ENCODE measurements around the gene RACK1.
"Not testable (repeated sequence)": the region's sequence is repeated elsewhere in the genome, so short reads cannot be mapped to it uniquely, and the experiment has no call there.

RACK1 gene

DNA sequence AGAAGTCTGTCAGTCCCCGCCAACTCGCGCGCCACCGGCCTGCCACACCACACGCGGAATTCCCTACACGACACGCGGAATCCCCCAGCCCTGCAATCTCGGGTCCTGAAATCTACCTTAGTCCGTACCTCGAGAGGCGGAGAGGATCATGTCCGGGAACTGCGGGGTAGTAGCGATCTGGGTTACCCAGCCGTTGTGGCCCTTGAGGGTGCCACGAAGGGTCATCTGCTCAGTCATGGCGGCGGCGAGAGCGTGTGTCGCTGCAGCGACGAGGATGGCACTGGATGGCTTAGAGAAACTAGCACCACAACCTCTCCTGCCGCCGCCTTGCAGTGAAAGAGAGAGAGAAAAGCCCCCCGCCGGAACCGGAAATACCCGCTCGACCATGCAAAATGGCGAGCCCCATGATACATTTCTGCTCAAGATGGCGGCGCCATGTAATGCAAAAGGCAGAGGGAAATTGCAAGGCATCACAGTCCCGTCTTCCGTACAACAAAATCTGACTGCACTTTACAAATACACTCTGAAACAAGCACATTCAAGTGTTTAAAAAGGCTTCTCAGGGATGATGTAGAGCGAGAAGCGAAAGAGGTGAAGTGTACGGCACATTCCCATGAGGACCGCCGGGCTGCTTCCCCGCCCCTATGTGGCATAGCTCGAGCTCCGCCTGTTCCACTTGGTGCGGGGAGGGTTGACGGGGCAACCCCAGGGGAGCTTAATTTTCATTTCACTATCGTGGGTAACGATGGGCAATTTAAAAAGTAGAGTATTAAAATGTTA, at the start of gene RACK1:
RACK1 (minus strand) TSS at position 343 of the 780 bp plus-strand sequence; CDS start at position 237, 106 bp downstream.
- DNase-seq (ENCODE audit: low spot score) = peak; percentile 94

DNA sequence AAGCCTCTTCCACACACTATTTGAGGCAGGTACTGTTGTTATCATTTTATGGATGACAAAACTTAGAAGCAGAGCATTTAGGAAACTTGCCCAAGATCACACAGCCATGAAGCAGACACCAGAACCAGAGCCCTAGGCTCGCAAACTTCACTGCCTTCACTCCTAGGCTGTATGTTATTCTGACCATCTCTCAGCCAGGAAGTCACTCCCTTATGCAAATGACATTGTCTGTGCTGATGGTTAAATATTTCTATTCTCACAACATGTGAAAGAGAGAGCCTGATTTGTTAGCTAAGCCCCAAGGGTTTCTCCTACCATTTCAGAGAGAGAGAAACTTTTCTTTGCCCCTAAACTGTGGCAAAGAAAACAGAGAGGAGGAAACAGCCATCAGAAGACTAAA, 43.6 kb upstream of the RACK1 start:
- not testable (repeated sequence) for DNase-seq (ENCODE audit: low spot score)

DNA sequence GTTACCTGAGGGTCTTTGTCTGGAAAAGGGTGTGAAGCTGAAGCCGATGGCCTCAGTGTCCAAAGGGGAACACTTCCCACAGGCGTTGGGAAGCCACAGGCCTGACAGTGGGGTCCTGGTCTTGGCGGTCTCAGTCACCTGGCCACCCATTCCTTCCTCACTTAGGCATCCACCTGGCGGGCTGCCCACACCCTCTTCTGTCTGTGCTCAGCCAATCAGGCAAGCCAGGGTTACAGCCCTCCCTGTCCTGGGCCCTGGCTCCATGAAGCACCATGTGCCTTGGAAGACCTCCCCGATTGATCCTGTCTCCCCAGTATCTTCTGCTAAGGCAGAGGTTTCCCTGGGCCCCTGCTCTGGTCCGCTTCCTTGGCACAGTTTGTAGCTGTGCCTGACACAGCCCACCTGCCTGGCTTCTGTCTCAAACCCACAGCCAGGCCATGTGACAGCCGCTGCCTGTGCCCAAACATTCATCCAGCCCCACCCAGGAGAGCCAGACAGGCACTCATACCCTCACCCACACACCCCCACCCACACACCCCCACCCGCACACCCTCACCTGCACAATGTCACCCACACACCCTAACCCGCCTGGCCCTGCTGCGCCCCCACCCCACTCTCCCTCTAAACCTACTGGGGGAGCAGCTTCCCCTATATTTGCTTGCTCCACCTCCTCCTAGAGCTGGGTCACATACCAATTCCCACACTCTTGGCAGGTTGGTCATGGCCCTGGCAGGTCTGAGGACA, 42.4 kb upstream of the RACK1 start:
- not testable (repeated sequence) for DNase-seq (ENCODE audit: low spot score)

DNA sequence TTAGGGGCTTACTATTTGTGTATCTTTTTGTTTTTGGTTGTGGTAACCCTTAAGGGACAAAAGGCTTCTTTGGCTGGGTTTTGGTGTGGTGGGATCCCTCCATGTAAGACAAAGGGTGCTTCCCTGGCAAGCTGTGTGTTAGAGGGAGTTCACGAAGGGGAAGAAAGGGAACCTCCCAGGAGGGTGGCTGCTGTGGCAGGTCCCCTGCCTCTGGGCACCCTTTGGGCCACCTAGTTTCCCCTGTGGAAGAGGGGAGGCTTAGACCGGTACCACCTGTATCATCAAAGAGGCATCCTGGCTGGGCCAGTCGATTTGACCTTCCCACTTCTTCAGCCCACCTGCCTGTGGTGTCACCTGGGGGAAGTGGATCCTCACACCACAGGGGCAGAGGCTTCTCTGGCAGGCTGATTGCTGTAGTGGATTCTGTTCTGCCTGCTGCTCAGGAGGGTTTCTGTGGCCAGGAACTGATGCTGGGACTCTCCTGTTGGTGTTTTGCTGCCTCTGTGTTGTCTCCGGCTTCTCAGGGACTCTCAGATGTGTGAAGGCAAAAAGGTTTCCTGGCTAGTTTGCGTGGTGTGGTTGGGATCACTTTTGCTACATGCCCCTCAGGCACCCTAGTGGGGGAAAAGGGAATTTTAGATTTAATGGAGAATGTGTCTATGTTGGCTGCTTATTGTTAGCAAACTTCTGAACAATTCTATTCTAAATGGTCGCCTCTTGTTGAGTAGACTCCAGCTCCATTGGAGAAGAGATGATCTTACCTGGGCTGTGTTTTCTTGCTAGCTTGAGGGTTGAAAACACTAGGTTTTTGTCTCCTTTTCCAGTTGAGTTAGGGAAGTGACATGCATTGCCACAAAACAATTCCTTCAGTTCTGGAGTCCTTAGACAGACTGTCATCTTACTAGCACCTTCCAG, 40.4 kb upstream of the RACK1 start:
- DNase-seq (ENCODE audit: low spot score) = not testable (repeated sequence)

DNA sequence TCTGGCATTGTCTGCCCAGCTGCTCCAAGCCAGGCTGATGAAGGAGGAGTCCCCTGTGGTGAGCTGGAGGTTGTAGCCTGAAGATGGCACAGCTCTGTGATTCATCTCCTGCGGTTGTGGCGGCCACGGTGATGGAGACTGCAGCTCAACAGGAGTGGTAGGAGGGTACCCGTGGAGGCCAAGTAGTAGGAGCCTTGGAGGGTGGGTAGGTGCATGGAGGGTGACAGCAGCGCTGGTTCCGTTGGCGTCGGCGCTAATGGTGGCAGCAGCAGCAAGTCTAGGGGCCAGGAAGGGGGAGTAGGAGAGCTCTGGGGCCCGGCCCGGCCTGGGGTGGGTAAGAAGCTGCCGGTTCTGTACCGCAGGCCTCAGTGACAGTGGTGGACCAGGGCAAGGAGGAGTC, 39.6 kb upstream of the RACK1 start:
- DNase-seq (ENCODE audit: low spot score) = no peak

DNA sequence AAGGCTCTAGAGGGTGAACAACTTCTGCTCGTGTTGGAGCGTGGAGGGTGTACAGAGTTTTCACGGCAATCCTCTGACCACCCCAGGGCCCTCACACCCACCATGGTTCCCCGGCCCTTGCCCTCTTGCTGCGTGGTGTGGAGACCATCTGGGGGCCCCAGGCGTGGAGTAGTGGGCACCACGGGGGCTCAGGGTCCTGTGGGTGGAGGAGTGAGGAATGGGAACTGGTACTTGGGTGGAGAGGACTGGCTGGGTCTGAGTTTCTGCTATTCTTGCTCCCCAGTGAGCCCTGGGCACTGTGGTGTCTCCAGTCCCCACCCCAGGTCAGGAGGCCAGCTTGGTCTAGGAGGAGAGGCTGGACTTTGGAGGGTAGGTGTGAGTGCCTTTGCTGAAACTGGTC, 39.2 kb upstream of the RACK1 start:
- no peak for DNase-seq (ENCODE audit: low spot score)

DNA sequence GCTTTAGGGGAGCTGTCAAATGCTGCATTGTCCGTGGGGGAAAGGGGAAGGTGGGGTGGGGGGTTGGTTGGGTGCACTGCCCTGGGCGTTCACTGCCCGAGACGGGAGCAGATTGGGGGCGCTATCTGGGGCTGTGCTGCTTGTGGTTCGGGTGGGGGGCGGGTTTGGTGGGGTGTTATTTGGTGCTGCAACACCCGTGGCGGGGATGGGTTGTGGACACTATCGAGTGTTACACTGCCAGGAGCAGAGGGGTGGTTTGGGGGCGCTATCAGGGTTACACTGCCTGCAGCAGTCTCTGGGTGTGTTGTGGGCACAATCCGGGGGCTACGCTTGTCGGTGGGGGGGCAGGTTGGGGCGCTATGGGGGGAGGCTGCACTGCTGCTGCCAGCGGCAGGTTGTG, 38.7 kb upstream of the RACK1 start:
- DNase-seq (ENCODE audit: low spot score) = not testable (repeated sequence)

DNA sequence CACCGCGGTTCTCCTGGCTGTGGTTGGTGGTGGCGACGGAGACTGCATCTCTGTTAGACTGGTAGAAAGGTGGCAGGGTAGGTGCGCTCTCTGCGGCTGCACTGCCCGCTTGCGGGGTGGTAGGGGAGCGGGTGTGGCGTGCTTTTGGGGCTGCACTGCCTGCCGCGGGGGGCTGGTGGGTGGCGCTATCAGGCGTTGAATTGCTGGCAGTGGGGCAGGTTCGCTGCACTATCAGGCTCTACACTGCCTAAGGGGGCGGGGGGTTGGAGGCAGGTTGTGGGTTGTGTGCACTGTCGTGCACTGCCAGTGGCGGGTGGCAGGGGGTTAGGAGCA, 38.2 kb upstream of the RACK1 start:
- DNase-seq (ENCODE audit: low spot score) = no peak

DNA sequence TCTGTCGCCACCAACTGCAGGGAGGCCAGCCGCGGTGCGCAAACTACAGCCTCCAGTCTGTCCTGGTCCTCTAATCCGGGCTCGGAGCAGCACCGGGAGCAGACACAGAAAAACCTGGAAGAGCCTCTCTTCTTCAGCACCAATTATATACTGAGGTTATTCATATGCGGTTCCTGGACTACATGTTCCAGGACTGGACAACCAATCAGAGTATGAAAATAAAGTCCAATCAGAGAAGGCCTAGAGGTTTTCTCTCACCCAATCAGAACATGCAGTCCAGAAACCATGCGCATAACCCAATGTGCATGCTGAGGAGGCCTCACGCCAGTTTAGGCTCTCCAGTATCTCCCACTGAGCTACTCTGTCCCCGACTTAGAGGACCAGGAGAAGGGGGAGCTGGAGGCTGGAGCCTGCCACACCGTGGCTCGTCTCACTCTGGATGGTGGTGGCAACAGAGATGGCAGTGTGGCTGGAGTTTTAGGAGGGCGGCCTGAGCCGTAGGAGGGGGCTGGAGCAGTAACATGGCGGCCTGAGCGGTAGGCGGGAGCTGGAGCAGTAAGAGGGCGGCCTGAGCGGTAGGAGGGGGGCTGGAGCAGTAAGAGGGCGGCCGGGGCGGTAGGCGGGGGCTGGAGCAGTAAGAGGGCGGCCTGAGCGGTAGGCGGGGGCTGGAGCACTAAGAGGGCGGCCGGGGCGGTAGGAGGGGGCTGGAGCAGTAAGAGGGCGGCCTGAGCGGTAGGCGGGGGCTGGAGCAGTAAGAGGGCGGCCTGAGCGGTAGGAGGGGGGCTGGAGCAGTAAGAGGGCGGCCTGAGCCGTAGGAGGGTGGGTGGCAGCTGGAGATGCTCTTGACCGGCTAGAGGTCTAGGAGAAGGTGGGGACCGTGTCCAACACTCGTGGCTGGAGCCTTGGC, 37.6 kb upstream of the RACK1 start:
- no peak for DNase-seq (ENCODE audit: low spot score)

DNA sequence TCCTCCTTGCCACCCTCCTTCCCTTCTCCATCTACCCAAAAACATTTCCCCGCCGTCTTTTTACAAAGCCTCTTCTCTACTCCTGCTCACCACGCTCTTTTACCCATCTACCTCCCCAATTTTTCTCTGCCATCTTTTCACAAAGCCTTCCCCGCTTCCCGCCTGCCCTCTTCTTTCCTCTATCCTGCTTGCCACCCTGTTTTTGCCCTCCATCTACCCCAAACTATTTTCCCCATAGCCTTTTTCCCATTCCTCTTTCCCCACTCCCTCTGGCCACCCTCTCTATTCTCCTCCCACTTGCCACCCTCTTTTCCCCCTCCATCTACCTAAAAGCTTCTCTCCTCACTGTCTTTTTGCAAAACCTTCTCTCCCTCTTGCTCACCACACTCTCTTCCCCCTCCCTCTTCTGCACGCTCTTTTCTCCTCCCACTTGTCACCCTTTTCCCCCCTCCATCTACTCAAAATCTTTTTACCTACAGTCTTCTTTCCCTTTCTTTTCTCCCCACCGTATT, 36.6 kb upstream of the RACK1 start:
- no peak for DNase-seq (ENCODE audit: low spot score)

DNA sequence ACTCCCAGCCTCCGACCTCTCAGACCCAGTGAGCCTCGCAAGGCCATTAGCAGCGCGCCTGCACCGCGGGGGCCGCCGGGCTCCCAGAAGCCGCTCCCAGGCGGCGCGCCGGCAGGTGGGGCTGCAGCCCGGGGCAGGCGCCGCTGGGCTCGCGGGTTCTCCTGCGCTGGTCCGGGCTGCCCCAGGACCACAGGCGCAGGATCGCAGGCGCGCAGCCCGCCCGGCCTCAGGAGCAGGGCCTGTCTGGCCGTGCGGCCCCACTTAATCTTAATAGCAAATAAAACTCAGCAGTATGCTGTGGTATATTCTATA, 29.7 kb upstream of the RACK1 start:
- not testable (repeated sequence) for DNase-seq (ENCODE audit: low spot score)

DNA sequence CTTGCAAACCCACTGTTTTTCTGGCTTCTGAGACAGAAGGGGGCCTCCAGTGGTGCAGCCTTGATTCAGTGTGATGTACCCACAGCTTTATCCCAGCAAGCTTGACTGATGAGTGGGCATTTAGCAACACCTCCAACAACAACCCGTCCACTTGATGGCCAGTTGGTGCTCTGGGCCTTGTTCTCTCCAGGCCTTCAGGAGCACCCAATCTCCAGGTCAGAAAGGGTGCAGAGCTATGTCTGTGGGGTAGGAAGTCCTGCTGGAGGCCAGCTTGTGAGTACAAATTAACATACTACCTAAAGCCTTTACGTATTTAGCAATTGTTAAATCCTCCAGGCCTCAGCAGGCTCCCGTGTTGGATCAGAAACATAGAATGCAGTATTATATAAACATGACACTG, 27.4 kb upstream of the RACK1 start:
- DNase-seq (ENCODE audit: low spot score) = no peak

DNA sequence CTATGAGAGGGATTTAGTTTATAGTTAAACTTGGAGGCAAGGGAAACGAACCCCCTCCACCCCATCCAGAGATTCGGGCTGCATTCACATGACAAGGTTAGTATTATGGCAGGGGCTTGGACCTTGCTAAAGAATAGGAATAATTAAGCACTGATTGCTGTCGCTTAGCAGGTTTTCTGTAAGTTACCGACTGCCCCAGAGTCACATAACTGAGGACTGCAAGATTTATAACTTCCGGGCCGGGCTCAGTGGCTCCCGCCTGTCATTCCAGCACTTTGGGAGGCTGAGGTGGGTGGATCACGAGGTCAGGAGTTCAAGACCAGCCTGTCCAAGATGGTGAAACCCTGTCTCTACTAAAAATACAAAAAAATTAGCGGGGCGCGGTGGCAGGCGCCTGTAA, 24.2 kb upstream of the RACK1 start:
- DNase-seq (ENCODE audit: low spot score) = not testable (repeated sequence)

DNA sequence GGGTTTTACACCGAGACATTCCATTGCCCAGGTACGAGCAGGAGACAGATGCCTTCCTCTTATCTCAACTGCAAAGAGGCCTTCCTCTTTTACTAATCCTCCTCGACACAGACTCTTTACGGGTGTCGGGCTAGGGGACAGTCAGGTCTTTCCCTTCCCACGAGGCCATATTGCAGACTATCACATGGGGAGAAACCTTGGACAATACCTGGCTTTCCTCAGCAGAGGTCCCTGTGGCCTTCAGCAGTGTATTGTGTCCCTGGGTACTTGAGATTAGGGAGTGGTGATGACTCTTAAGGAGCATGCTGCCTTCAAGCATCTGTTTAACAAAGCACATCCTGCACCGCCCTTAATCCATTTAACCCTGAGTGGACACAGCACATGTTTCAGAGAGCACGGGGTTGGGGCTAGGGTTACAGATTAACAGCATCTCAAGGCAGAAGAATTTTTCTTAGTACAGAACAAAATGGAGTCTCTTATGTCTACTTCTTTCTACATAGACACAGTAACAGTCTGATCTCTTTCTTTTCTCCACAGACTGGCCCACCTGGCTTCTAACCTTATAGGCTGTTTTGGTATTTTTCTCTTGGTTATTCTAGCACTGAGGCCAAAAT, 23.7 kb upstream of the RACK1 start:
- DNase-seq (ENCODE audit: low spot score) = not testable (repeated sequence)

DNA sequence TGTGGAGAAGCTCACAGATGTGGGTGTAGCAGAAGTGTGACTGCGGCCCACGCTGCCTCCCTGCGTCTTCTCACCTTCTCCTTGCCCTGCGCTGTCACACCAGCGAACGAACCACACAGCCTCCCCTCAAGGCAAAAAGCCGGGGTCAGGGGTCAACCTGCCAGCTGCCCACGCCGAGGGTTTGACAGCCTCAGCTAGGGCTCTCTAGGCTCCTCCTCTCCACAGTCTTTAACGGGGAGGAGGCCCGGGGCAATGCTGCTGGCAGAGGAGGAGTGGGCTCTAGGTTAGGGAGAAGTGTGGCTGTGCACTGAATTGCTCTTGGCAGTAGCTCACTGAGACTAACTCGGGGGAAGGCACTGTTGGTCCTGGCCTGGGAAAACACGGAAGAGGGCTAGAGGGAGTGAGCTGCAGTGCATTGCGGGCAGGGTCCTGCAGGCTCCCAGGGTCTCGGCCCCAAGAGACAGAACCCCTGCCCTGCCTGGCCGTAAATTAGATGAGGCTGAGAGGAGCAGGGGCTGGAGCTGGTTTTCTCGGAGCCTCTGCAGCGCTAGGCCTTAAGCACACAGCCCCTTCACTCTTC, 21.5 kb upstream of the RACK1 start:
- no peak for DNase-seq (ENCODE audit: low spot score)

DNA sequence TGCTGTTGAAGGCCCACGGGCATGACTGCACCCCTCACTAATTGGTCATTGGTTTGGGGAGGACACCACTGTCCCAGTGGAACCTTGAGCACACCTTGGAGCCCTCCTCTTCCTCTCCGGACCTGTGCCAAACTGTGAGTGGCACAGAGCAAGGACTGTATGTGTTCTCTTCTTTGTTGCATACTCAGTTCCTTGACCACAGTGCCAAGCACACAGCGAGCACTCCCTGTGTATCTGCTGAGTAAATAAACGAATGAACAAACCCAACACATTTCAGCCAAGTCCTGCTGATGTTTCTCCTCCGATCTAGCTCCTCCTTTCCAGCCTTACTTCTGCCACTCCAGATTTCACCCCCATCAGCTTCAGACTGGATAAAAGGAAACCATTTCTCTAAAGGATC, 19.9 kb upstream of the RACK1 start:
- DNase-seq (ENCODE audit: low spot score) = no peak

DNA sequence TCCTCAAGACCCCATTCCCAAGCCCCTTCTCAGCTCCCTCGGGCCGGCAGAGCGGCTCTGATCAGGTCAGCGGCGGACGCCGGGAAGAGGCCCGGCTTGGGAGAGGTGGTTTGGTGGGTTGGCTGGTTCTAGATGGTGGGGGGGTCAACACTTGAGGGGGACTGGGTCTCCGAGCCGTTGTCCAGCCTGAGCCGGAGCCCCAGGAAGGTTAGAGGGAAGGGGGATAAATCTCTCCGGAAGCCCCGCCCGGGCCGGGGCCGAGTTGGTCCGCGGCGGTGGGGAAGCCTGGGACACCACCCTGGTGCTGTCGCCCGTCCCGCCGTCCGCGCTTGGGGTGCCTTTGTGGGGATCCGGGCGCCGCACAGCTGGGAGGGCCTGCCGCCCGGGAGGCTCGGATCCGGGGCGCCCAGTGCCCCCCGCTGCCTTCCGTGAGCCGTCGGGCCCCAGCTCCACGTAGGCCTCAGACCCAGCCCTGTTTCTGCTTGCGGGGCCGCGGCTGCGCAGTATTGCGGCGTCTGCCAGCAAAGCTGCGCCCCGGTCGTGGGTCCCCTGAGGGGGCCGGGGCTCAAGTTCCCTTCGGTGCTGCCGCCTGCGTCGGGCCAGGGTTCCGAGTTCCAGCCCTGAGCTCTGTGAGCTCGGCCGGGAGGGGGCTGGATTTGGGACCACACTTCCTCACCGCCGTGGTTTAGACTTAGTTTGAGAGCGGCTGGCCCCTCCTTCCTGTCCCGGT, 17.8 kb upstream of the RACK1 start:
- DNase-seq (ENCODE audit: low spot score) = peak; percentile 57

DNA sequence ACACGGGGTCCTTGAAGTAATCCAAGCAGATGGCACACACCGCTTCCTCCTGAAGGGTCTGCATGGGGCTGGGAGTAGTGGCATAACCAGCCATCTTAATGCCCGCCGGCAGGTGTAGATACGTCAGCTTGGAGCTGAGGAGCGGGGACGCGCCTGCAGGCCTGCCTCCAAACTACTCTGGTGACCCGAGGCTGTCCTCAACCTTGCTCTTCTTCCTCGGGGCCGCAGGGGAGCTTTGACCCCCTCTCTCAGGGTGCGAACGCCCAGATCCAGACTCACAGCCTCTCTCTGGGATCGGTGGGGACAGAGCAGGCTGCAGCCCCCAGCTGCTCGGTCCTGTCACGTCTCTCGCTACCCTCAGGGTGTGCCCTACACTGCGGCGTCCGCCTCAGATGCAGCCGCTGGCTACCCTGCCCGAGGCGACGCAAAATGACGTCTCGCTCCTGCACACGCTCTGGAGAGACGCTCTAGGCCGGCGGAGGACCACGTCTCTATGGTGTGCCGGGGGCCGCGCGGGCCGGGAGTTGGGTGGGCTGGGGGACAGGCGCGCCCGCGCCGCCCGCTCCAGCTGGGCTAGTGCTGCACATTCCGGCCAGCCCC, 17.1 kb upstream of the RACK1 start, which contains the start of gene TRIM52:
TRIM52 (minus strand) TSS at position 424 of the 600 bp plus-strand sequence; CDS start at position 94, 330 bp downstream.
- peak; percentile 88 for DNase-seq (ENCODE audit: low spot score)

Data from globus pallidus (tissue), 1 donor.